ENCODE measurements around the gene PHTF2.

The PHTF2 gene

GRCh38 chr7:77931841-77932240, 133.3 kb downstream of the PHTF2 start:
- DNase-seq (ENCODE audit: low read depth) = no peak

GRCh38 chr7:77933394-77933793, 134.8 kb downstream of the PHTF2 start:
- peak; percentile 79 for DNase-seq (ENCODE audit: low read depth)

GRCh38 chr7:77935652-77936348, 137.2 kb downstream of the PHTF2 start:
- peak; percentile 45 for DNase-seq (ENCODE audit: low read depth)

GRCh38 chr7:77940647-77941046, 142.1 kb downstream of the PHTF2 start:
- peak; percentile 51 for DNase-seq (ENCODE audit: low read depth)

- no peak for DNase-seq (ENCODE audit: low read depth)
These were observed 143.9 kb downstream of the PHTF2 start for GRCh38 chr7:77942431-77942830.

GRCh38 chr7:77944183-77945182, 145.9 kb downstream of the PHTF2 start:
- DNase-seq (ENCODE audit: low read depth) = no peak

- DNase-seq (ENCODE audit: low read depth) = no peak
These were observed 152.0 kb downstream of the PHTF2 start for GRCh38 chr7:77950548-77950947.

- DNase-seq (ENCODE audit: low read depth) = no peak
These were observed 156.4 kb downstream of the PHTF2 start for GRCh38 chr7:77954773-77955555.

- no peak for DNase-seq (ENCODE audit: low read depth)
These were observed 159.9 kb downstream of the PHTF2 start for GRCh38 chr7:77958436-77958835.

- DNase-seq (ENCODE audit: low read depth) = no peak
These were observed 160.5 kb downstream of the PHTF2 start for GRCh38 chr7:77959080-77959479.

GRCh38 chr7:77960336-77960735, 161.8 kb downstream of the PHTF2 start:
- no peak for DNase-seq (ENCODE audit: low read depth)

GRCh38 chr7:77967429-77967828, 168.9 kb downstream of the PHTF2 start:
- DNase-seq (ENCODE audit: low read depth) = no peak

GRCh38 chr7:77971726-77972125, 173.2 kb downstream of the PHTF2 start:
- DNase-seq (ENCODE audit: low read depth) = no peak

- no peak for DNase-seq (ENCODE audit: low read depth)
These were observed 177.3 kb downstream of the PHTF2 start for GRCh38 chr7:77975672-77976480.

- peak; percentile 43 for DNase-seq (ENCODE audit: low read depth)
These were observed 180.6 kb downstream of the PHTF2 start for GRCh38 chr7:77979219-77979618.

GRCh38 chr7:77980087-77980713, 181.6 kb downstream of the PHTF2 start:
- DNase-seq (ENCODE audit: low read depth) = no peak

GRCh38 chr7:77982926-77983550, 184.5 kb downstream of the PHTF2 start:
- peak; percentile 24 for DNase-seq (ENCODE audit: low read depth)

- no peak for DNase-seq (ENCODE audit: low read depth)
These were observed 185.4 kb downstream of the PHTF2 start for GRCh38 chr7:77983973-77984372.

- DNase-seq (ENCODE audit: low read depth) = no peak
These were observed 186.8 kb downstream of the PHTF2 start for GRCh38 chr7:77985232-77985973.

- no peak for DNase-seq (ENCODE audit: low read depth)
These were observed 187.4 kb downstream of the PHTF2 start for GRCh38 chr7:77985974-77986339.

All from ELR (cell line).